Esophagus muscularis mucosa (tissue), 4 donors: ENCODE data around the gene YPEL5. TPM values are rescaled to one million over a fixed set of nuclear protein-coding genes. Genes with fewer than 3 reads are reported as not detected.
"Not testable (repeated sequence)": the region's sequence is repeated elsewhere in the genome, so short reads cannot be mapped to it uniquely, and the experiment has no call there.

ENCODE experiments used
- DNase-seq: peaks from one replicate; pipeline ENCODE4 v3.0.0-alpha.2; 2017; ENCODE audit errors: extremely low spot score
- H3K27ac ChIP-seq, 4 donors: fragments of 200-600 bp; sonication (generic); replicated peaks in 1 of 4; 1 replicate in 3 of 4; 2 replicates in 1 of 4; pipeline ENCODE4 v1.5.1; 2016 to 2019; ENCODE audit warnings: mild to moderate bottlenecking in 1 of 4
- H3K27me3 ChIP-seq, 4 donors: fragments of 200-600 bp; sonication (generic); one replicate each; pipeline versions ENCODE4 v1.5.1 to v1.6.0; 2016 to 2019
- H3K36me3 ChIP-seq, 4 donors: fragments of 200-600 bp; sonication (generic); one replicate each; pipeline ENCODE4 v1.5.1; 2016 to 2019
- H3K4me1 ChIP-seq, 4 donors: fragments of 200-600 bp; sonication (generic); one replicate each; pipeline ENCODE4 v1.5.1; 2016 to 2019
- H3K4me3 ChIP-seq, 4 donors: fragments of 200-600 bp; sonication (generic); 1 replicate in 2 of 4; 2 replicates in 2 of 4; pipeline ENCODE4 v1.5.1; 2016 to 2019; ENCODE audit warnings: mild to moderate bottlenecking in 4 of 4, moderate library complexity in 1 of 4
- H3K9me3 ChIP-seq, 4 donors: fragments of 200-600 bp; sonication (generic); 1 replicate in 3 of 4; 2 replicates in 1 of 4; pipeline ENCODE4 v1.5.1; 2016 to 2019
- CTCF ChIP-seq, 3 experiments: fragments of 200-600 bp in 2 of 3; fragments of 450-650 bp in 1 of 3; sonication (generic) in 2 of 3; IDR thresholded peaks; one replicate each; pipeline ENCODE4 v1.5.1; 2017 to 2019; ENCODE audit warnings: antibody characterized with exemption in 3 of 3, mild to moderate bottlenecking in 2 of 3, moderate library complexity in 1 of 3
- EP300 ChIP-seq: sonication (generic); formaldehyde crosslinking; IDR thresholded peaks from one replicate; pipeline ENCODE4 v1.6.1; 2017; ENCODE audit warnings: antibody characterized with exemption
- POLR2A ChIP-seq: fragments of 450-650 bp; IDR thresholded peaks from one replicate; pipeline ENCODE4 v1.6.1; 2017; ENCODE audit warnings: antibody characterized with exemption, moderate library complexity, mild to moderate bottlenecking, low read depth
- POLR2AphosphoS5 ChIP-seq, 2 donors: sonication (generic); formaldehyde crosslinking; IDR thresholded peaks; one replicate each; pipeline ENCODE4 v1.6.1; 2017; ENCODE audit warnings: antibody characterized with exemption in 2 of 2
- WGBS: methylation state at CpG from one replicate; pipeline ENCODE4 v1.1.5; 2018; 5-methylcytosine and 5-hydroxymethylcytosine counted together
- intact Hi-C: fragments of 100-400 bp; cut with DNase I; formaldehyde crosslinking; loops from one replicate; pipeline ENCODE4 v1.15.1; 2023
- total RNA-seq, 4 donors: library from RNA; depleted of rRNA; stranded (reverse); fragments of >200 nt; gene quantifications; one replicate each; pipeline versions ENCODE4 v1.1.0 to v1.2.1, GENCODE V29; 2016

YPEL5 gene
- total RNA-seq, 4 donors from 2014 or later: 96.0 to 148 (median 109) TPM

GRCh38 chr2:30136764-30137444 lies 9.9 kb upstream of the YPEL5 start:
- no peak overlapping the region for H3K27ac ChIP-seq
- H3K4me1 ChIP-seq: no peaks in the 10 kb centered on the region
- H3K9me3 ChIP-seq: no peaks in the 10 kb centered on the region
- intact Hi-C loops: no loop called here
- H3K27me3 ChIP-seq: no peaks in the 10 kb centered on the region
- WGBS: 72% methylated on average over 10 of the region's 10 CpGs
- H3K4me3 ChIP-seq: no peak overlapping the region
- H3K36me3 ChIP-seq: no peaks in the 10 kb centered on the region
- no peak for DNase-seq
- TF ChIP-seq CTCF (IDR thresholded peaks at IDR 0.05) (no peak), POLR2A (no peak), EP300 (no peak)

- Histone ChIP-seq H3K9me3 (no peaks in the 10 kb centered on the region), H3K27me3 (no peaks in the 10 kb centered on the region), H3K4me1 (no peaks in the 10 kb centered on the region), H3K27ac (no peak overlapping the region), H3K36me3 (no peaks in the 10 kb centered on the region), H3K4me3 (no peak overlapping the region)
- TF ChIP-seq EP300 (no peak), CTCF (IDR thresholded peaks at IDR 0.05) (no peak), POLR2A (no peak), POLR2AphosphoS5 (IDR thresholded peaks at IDR 0.05) (no peak)
- intact Hi-C loops: no loop called here
- WGBS: 72% methylated on average over 6 of the region's 6 CpGs
- DNase-seq: no peak
These were observed 7.5 kb upstream of the YPEL5 start for GRCh38 chr2:30139131-30139870.

GRCh38 chr2:30141136-30141535 lies 5.7 kb upstream of the YPEL5 start:
- Histone ChIP-seq H3K4me3 (no peak overlapping the region), H3K27me3 (no peaks in the 10 kb centered on the region), H3K4me1 (peaks cover 6 to 9% (median 7%) of the 10 kb centered on the region in 4 donors), H3K9me3 (no peaks in the 10 kb centered on the region), H3K27ac (no peak overlapping the region), H3K36me3 (no peaks in the 10 kb centered on the region)
- intact Hi-C loops: no loop called here
- TF ChIP-seq EP300: no peak
- TF ChIP-seq POLR2AphosphoS5 (IDR thresholded peaks at IDR 0.05): no peak
- no peak for TF ChIP-seq CTCF (IDR thresholded peaks at IDR 0.05)
- no peak for TF ChIP-seq POLR2A
- no peak for DNase-seq

GRCh38 chr2:30144260-30144659 lies 2.5 kb upstream of the YPEL5 start:
- no peaks in the 10 kb centered on the region for H3K36me3 ChIP-seq
- intact Hi-C loops: no loop called here
- H3K9me3 ChIP-seq: no peaks in the 10 kb centered on the region
- WGBS: 61% methylated on average over 1 of the region's 1 CpG
- no peak overlapping the region for H3K27ac ChIP-seq
- peaks cover 20 to 24% (median 22%) of the 10 kb centered on the region in 4 donors for H3K4me1 ChIP-seq
- DNase-seq: no peak
- no peak overlapping the region for H3K4me3 ChIP-seq
- H3K27me3 ChIP-seq: no peaks in the 10 kb centered on the region
- TF ChIP-seq POLR2A (no peak), CTCF (IDR thresholded peaks at IDR 0.05) (no peak), POLR2AphosphoS5 (IDR thresholded peaks at IDR 0.05) (no peak)

- H3K4me3 ChIP-seq, DNase-seq, intact Hi-C loops, H3K27ac ChIP-seq, H3K27me3 ChIP-seq, H3K9me3 ChIP-seq, H3K36me3 ChIP-seq: not testable (repeated sequence)
- H3K4me1 ChIP-seq: peaks cover 27 to 31% (median 29%) of the 10 kb centered on the region in 4 donors
- 91% methylated on average over 3 of the region's 3 CpGs for WGBS
These were observed 1.9 kb upstream of the YPEL5 start for GRCh38 chr2:30144951-30145350.
